ENCODE data around the gene SCAP. TPM values are rescaled to one million over a fixed set of nuclear protein-coding genes. Genes with fewer than 3 reads are reported as not detected.

Gene SCAP
- total RNA-seq, result 51.6 and 67.7 TPM in 2 replicates
- 13.6 and 16.7 TPM in 2 replicates for polyA plus RNA-seq
- 29.2 and 35.7 TPM in 2 replicates for polyA plus RNA-seq (2012)
- 162 and 170 TPM in 2 replicates for polyA minus RNA-seq (ENCODE audit: low replicate concordance)

DNA sequence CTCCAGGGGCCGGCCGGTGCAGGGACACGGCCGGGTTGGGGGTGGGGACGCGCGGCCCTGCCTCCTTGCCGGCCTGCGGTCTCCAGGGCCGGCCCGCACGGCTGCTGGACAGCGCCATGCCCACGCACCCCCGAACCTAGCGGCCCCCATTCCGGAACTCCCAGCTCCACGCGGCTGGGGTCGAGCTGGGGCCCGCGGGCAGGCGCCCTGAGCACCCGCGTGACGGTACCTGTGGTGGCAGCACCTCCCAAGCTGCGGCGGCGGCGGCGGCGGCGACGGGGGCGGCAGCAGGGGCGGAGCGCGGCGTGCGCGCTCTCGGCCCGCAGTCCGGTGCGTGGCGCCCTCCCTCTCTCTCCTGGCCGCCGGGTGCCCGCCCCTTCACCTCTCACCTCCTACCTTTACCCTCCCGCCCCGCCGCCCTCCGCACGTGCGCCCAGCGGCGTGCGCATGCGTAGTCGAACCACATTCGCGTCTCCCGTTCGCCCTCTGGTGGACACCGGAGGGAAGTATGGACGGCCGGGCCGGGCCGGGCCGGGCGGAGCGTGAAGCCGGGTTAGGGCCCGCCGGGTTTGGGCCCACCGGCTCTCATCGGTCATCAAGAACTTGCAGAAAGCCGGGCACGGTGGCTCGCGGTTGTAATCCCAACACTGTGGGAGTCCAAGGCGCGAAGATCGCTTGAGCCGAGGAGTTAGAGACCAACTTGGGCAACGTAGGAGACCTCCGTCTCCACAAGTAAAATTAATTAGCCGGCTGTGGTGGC, at the start of gene SCAP:
TSS of gene SCAP (minus strand) at position 372 of the 760 bp plus-strand sequence. CDS start 32,948 bp downstream, outside the sequence.
- Histone ChIP-seq H3K79me2 (ENCODE audit: control insufficient read depth, insufficient read depth, low read length) (peaks cover 32% of the 10 kb centered on the region), H4K20me1 (ENCODE audit: control insufficient read depth, extremely low read depth, insufficient read depth, low read length) (no peaks in the 10 kb centered on the region), H3K9me3 (ENCODE audit: control insufficient read depth, insufficient read depth, low read depth, low read length) (no peaks in the 10 kb centered on the region), H3K27ac (ENCODE audit: insufficient read depth, low read length) (peak within 1 kb of the TSS; percentile 78), H3K27me3 (ENCODE audit: control insufficient read depth, insufficient read depth, low read length) (no peaks in the 10 kb centered on the region), H2AFZ (ENCODE audit: low read length) (peak within 1 kb of the TSS; percentile 96), H3K36me3 (ENCODE audit: control insufficient read depth, insufficient read depth, low read length) (no peaks in the 10 kb centered on the region), H3K9ac (ENCODE audit: insufficient read depth, low read length) (peak within 1 kb of the TSS; percentile 73), H3K4me2 (ENCODE audit: extremely low read depth, insufficient read depth, low read length) (peak within 1 kb of the TSS; percentile 92), H3K4me3 (replicated peaks in 1 of 4; ENCODE audit: control extremely low read depth in 1 of 4, insufficient read depth in 1 of 4, low read depth in 3 of 4, low read length in 4 of 4) (peak within 1 kb of the TSS; percentile 63 to 99 (median 92)), H3K4me1 (ENCODE audit: control insufficient read depth, extremely low read depth, insufficient read depth, low read length) (peaks cover 2% of the 10 kb centered on the region)
- peak; percentile 53 to 83 for DNase-seq (ENCODE audit: low read depth in 2 of 2)
- TF ChIP-seq EZH2 (IDR thresholded peaks at IDR 0.05; ENCODE audit: low read length, missing control alignments), result no peak
- TF ChIP-seq, protein P1, sequence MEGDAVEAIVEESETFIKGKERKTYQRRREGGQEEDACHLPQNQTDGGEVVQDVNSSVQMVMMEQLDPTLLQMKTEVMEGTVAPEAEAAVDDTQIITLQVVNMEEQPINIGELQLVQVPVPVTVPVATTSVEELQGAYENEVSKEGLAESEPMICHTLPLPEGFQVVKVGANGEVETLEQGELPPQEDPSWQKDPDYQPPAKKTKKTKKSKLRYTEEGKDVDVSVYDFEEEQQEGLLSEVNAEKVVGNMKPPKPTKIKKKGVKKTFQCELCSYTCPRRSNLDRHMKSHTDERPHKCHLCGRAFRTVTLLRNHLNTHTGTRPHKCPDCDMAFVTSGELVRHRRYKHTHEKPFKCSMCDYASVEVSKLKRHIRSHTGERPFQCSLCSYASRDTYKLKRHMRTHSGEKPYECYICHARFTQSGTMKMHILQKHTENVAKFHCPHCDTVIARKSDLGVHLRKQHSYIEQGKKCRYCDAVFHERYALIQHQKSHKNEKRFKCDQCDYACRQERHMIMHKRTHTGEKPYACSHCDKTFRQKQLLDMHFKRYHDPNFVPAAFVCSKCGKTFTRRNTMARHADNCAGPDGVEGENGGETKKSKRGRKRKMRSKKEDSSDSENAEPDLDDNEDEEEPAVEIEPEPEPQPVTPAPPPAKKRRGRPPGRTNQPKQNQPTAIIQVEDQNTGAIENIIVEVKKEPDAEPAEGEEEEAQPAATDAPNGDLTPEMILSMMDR (conservative IDR thresholded peaks at IDR 0.05 in 1 of 2, IDR thresholded peaks at IDR 0.05 in 1 of 2; ENCODE audit: low read depth in 1 of 2, low read length in 2 of 2), result peak; percentile 59 to 64

DNA sequence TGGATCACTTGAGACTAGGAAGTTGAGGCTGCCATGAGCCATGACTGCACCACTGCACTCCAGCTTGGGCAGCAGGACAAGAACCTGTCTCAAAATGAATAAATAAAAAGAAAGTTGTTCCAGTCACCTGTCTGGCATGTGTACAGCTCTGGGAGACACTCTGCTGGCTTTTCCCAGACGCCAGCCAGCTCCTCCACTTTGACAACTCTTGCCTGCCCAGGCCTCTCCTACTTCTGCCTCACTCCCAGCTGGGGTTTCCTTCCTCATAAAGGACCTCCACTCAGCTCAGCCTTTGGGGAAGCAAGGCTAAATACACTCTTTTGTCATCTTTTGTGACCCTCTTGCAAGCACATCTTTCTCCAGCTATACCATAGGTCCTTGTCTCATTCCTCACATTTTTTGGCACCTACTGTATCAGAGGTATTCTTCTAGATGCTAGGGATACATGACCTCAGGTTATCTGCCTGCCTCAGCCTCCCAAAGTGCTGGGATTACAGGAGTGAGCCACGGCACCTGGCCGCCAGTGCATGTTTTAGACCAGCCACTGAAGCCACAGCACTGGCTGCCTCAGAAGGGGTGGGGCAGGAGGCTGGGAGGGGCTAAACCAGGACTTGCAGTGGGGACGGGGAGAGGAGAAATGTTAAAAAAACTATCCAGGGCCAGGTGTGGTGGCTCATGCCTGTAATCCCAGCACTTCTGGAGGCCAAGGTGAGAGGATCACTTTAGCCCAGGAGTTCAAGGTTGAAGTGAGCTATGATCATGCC, 47.8 kb upstream of the SCAP start:
- no peak for DNase-seq (ENCODE audit: low read depth in 2 of 2)
- no peak overlapping the region for H3K4me3 ChIP-seq (replicated peaks in 1 of 4; ENCODE audit: control extremely low read depth in 1 of 4, insufficient read depth in 1 of 4, low read depth in 3 of 4, low read length in 4 of 4)

More for the DNA sequence above, 47.8 kb upstream of the SCAP start:
- no peaks in the 10 kb centered on the region for H3K27me3 ChIP-seq (ENCODE audit: control insufficient read depth, insufficient read depth, low read length)
- H3K4me2 ChIP-seq (ENCODE audit: extremely low read depth, insufficient read depth, low read length), result no peak overlapping the region
- no peaks in the 10 kb centered on the region for H3K79me2 ChIP-seq (ENCODE audit: control insufficient read depth, insufficient read depth, low read length)
- H3K9ac ChIP-seq (ENCODE audit: insufficient read depth, low read length), result no peak overlapping the region
- H3K4me1 ChIP-seq (ENCODE audit: control insufficient read depth, extremely low read depth, insufficient read depth, low read length), result peaks cover 3% of the 10 kb centered on the region
- H3K36me3 ChIP-seq (ENCODE audit: control insufficient read depth, insufficient read depth, low read length), result no peaks in the 10 kb centered on the region
- H2AFZ ChIP-seq (ENCODE audit: low read length), result no peak overlapping the region
- no peaks in the 10 kb centered on the region for H3K9me3 ChIP-seq (ENCODE audit: control insufficient read depth, insufficient read depth, low read depth, low read length)
- H3K27ac ChIP-seq (ENCODE audit: insufficient read depth, low read length), result no peak overlapping the region
- TF ChIP-seq, protein P1 (conservative IDR thresholded peaks at IDR 0.05 in 1 of 2, IDR thresholded peaks at IDR 0.05 in 1 of 2; ENCODE audit: low read depth in 1 of 2, low read length in 2 of 2), result no peak
- no peak for TF ChIP-seq EZH2 (IDR thresholded peaks at IDR 0.05; ENCODE audit: low read length, missing control alignments)
- no peaks in the 10 kb centered on the region for H4K20me1 ChIP-seq (ENCODE audit: control insufficient read depth, extremely low read depth, insufficient read depth, low read length)
